ENCODE measurements around the gene NGRN. TPM values are rescaled to one million over a fixed set of nuclear protein-coding genes. Genes with fewer than 3 reads are reported as not detected.

The NGRN gene
- total and polyA plus RNA-seq, 2 donors (not counting 1 experiment from before 2014, with no cell fraction given), result 23.1 to 45.5 TPM

DNA sequence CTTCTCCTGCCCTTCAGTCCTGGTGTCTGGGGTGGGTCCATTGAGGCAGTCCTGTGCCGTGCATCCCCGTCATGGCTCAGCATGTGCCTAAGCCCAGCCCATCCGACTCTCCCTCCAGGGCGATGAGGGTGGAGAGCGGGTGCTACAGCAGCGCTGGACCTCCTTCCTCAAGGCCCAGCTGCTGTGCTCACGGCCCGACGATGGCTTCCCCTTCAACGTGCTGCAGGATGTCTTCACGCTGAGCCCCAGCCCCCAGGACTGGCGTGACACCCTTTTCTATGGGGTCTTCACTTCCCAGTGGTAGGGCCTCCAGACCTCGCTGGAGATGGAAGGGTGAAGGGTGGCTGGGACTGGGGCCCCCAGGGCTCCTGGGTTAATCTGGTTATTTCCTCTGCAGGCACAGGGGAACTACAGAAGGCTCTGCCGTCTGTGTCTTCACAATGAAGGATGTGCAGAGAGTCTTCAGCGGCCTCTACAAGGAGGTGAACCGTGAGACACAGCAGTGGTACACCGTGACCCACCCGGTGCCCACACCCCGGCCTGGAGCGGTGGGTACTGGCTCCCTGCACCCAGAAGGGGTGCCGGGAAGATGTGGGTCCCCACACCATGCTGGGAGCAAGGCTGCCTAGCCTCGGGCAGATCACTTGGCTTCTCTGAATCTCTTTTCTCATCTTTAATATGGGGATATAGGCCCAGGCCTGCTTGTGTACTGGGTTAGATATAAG lies 41.9 kb upstream of the NGRN start:
- Histone ChIP-seq H3K9me3 (ENCODE audit: control extremely low read depth in 1 of 3, control insufficient read depth in 2 of 3, insufficient read depth in 1 of 3, low read length in 2 of 3) (no peaks in the 10 kb centered on the region), H3K4me1 (ENCODE audit: control insufficient read depth in 2 of 2, insufficient read depth in 2 of 2, low read length in 2 of 2) (peaks cover 18 to 28% of the 10 kb centered on the region in 2 donors), H2AFZ (ENCODE audit: insufficient read depth, low read depth, low read length, poor library complexity, severe bottlenecking) (no peak overlapping the region), H4K20me1 (ENCODE audit: control insufficient read depth, insufficient read depth, low read length, poor library complexity, severe bottlenecking) (peaks cover 66% of the 10 kb centered on the region), H3K27ac (ENCODE audit: low read length in 2 of 2) (peak overlapping the region in 1 of 2 donors; percentile 23), H3K36me3 (replicated peaks in 1 of 2; ENCODE audit: control extremely low read depth in 1 of 2, control insufficient read depth in 1 of 2, extremely low read depth in 1 of 2, insufficient read depth in 2 of 2, low read length in 1 of 2) (peaks cover 0 to 94% of the 10 kb centered on the region in 2 experiments), H3K4me2 (replicated peaks; ENCODE audit: low read depth, low read length, poor library complexity, severe bottlenecking) (no peak overlapping the region), H3K79me2 (ENCODE audit: control insufficient read depth, insufficient read depth, low read length) (peaks cover 66% of the 10 kb centered on the region), H3K9ac (ENCODE audit: low read length) (no peak overlapping the region), H3K4me3 (ENCODE audit: control extremely low read depth in 1 of 5, extremely low read depth in 1 of 5, insufficient read depth in 1 of 5, low read depth in 2 of 5, low read length in 4 of 5) (no peak overlapping the region), H3K27me3 (replicated peaks in 1 of 4; ENCODE audit: control extremely low read depth in 1 of 4, control insufficient read depth in 3 of 4, insufficient read depth in 4 of 4, low read length in 3 of 4) (no peaks in the 10 kb centered on the region)
- Mint-ChIP-seq H3K9me3 (ENCODE audit: insufficient read depth) (no peaks in the 10 kb centered on the region), H3K27me3 (no peaks in the 10 kb centered on the region), H3K4me3 (no peak overlapping the region), H3K27ac (peak overlapping the region; percentile 37), H3K4me1 (peaks cover 30% of the 10 kb centered on the region)
- WGBS (ENCODE audit: insufficient coverage), result 96% methylated on average over 17 of the region's 22 CpGs
- ATAC-seq (ENCODE audit: low read depth), result no peak
- POLR2A ChIA-PET, result interaction anchor here (0.6 to 0.7 kb wide), 2 partner anchors 60 to 213 kb away, joined by 3 read pairs; no protein-coding TSS in a partner anchor
- CTCF ChIA-PET, result interaction anchor here (1.0 to 12.6 kb wide), 3 partner anchors 9 to 32 kb away, joined by 6 to 274 read pairs (median 169); partner anchors contain the start of gene SEMA4B
- no peak for DNase-seq
- intact Hi-C loops (cut with micrococcal nuclease), result no loop called here
- TF ChIP-seq, protein P1, sequence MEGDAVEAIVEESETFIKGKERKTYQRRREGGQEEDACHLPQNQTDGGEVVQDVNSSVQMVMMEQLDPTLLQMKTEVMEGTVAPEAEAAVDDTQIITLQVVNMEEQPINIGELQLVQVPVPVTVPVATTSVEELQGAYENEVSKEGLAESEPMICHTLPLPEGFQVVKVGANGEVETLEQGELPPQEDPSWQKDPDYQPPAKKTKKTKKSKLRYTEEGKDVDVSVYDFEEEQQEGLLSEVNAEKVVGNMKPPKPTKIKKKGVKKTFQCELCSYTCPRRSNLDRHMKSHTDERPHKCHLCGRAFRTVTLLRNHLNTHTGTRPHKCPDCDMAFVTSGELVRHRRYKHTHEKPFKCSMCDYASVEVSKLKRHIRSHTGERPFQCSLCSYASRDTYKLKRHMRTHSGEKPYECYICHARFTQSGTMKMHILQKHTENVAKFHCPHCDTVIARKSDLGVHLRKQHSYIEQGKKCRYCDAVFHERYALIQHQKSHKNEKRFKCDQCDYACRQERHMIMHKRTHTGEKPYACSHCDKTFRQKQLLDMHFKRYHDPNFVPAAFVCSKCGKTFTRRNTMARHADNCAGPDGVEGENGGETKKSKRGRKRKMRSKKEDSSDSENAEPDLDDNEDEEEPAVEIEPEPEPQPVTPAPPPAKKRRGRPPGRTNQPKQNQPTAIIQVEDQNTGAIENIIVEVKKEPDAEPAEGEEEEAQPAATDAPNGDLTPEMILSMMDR (IDR thresholded peaks at IDR 0.05), result no peak
- no peak for TF ChIP-seq EZH2 (IDR thresholded peaks at IDR 0.05; ENCODE audit: borderline replicate concordance, insufficient read depth, low read depth, low read length, poor library complexity, severe bottlenecking)

- CTCF ChIA-PET, result no interaction called here
- POLR2A ChIA-PET, result no interaction called here
- H3K4me3 Mint-ChIP-seq, result no peak overlapping the region
- no peak for ATAC-seq (ENCODE audit: low read depth)
- intact Hi-C loops (cut with micrococcal nuclease), result no loop called here
- Histone ChIP-seq H3K79me2 (ENCODE audit: control insufficient read depth, insufficient read depth, low read length) (peaks cover 52% of the 10 kb centered on the region), H2AFZ (ENCODE audit: insufficient read depth, low read depth, low read length, poor library complexity, severe bottlenecking) (no peak overlapping the region), H3K9me3 (ENCODE audit: control extremely low read depth in 1 of 3, control insufficient read depth in 2 of 3, insufficient read depth in 1 of 3, low read length in 2 of 3) (no peaks in the 10 kb centered on the region), H3K4me1 (ENCODE audit: control insufficient read depth in 2 of 2, insufficient read depth in 2 of 2, low read length in 2 of 2) (peaks cover 6 to 20% of the 10 kb centered on the region in 2 donors), H3K27me3 (replicated peaks in 1 of 4; ENCODE audit: control extremely low read depth in 1 of 4, control insufficient read depth in 3 of 4, insufficient read depth in 4 of 4, low read length in 3 of 4) (no peaks in the 10 kb centered on the region), H3K9ac (ENCODE audit: low read length) (no peak overlapping the region), H3K4me3 (ENCODE audit: control extremely low read depth in 1 of 5, extremely low read depth in 1 of 5, insufficient read depth in 1 of 5, low read depth in 2 of 5, low read length in 4 of 5) (no peak overlapping the region), H3K27ac (ENCODE audit: low read length in 2 of 2) (no peak overlapping the region), H4K20me1 (ENCODE audit: control insufficient read depth, insufficient read depth, low read length, poor library complexity, severe bottlenecking) (peaks cover 69% of the 10 kb centered on the region), H3K36me3 (replicated peaks in 1 of 2; ENCODE audit: control extremely low read depth in 1 of 2, control insufficient read depth in 1 of 2, extremely low read depth in 1 of 2, insufficient read depth in 2 of 2, low read length in 1 of 2) (peaks cover 0 to 95% of the 10 kb centered on the region in 2 experiments), H3K4me2 (replicated peaks; ENCODE audit: low read depth, low read length, poor library complexity, severe bottlenecking) (no peak overlapping the region)
- 98% methylated on average over 16 of the region's 17 CpGs for WGBS (ENCODE audit: insufficient coverage)
- no peak for DNase-seq
- peaks cover 26% of the 10 kb centered on the region for H3K4me1 Mint-ChIP-seq
- TF ChIP-seq EZH2 (IDR thresholded peaks at IDR 0.05; ENCODE audit: borderline replicate concordance, insufficient read depth, low read depth, low read length, poor library complexity, severe bottlenecking), result no peak
- TF ChIP-seq, protein P1 (IDR thresholded peaks at IDR 0.05), result no peak
- no peaks in the 10 kb centered on the region for H3K27me3 Mint-ChIP-seq
- no peaks in the 10 kb centered on the region for H3K9me3 Mint-ChIP-seq (ENCODE audit: insufficient read depth)
- no peak overlapping the region for H3K27ac Mint-ChIP-seq
Observed at GRCh38 chr15:90225047-90225446, 40.4 kb upstream of the NGRN start.
